ENCODE measurements around the gene LARP1. TPM values are rescaled to one million over a fixed set of nuclear protein-coding genes. Genes with fewer than 3 reads are reported as not detected.

LARP1 gene
- 100 to 1,000 TPM; 341 to 343 TPM for total RNA-seq

DNA sequence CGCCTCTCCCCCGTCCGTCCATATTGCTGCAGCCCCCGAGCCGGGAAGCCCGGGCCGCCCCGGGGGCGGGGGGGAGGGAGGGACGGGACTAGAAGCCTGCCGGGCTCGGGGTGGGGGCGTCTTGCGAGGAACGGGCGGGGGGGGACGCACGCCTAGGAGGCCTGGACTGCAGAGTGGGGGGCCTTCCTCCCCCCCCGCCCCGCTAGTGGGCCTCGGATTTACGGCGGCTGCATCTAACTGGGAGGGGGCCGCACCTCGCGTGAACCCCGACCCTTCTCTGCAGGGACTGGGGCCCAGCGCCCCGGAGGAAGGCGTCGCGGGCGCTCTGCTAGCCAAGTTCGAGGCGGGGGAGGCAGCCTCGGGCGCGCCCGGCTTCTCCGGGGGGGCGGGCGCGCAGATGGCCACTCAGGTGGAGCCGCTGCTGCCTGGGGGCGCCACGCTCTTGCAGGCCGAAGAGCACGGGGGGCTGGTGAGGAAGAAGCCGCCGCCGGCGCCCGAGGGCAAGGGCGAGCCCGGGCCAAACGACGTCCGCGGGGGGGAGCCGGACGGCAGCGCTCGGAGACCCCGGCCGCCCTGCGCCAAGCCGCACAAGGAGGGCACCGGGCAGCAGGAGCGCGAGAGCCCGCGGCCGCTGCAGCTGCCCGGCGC, at the start of gene LARP1:
TSS of gene LARP1 (plus strand) at position 17 of the 648 bp plus-strand sequence. CDS start at position 398, 381 bp downstream.
- ChIA-PET CTCF (no interaction called here), POLR2A (interaction anchor here (0.5 kb wide), 1 partner anchor 77 kb away, joined by 3 read pairs; no protein-coding TSS in a partner anchor)

DNA sequence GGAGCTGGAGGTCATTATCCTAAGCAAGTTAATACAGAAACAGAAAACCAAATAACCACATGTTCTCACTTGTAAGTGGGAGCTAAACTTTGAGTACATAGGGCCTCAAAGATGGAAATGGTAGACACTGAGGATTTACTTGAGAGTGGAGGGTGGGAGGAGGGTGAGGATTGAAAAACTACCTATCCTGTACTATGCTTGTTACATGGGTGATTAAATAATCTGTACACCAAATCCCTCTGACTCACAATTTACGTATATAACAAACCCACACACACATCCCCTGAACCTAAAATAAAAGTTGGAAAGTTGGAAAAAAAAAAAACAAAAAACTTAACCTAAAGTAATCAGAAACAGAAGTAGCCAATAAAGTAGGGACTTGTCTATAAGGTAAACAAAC, 48.8 kb upstream of the LARP1 start:
- POLR2A ChIA-PET = no interaction called here
- CTCF ChIA-PET = interaction anchor here (0.7 kb wide), 1 partner anchor 875 kb away, joined by 3 read pairs; no protein-coding TSS in a partner anchor

DNA sequence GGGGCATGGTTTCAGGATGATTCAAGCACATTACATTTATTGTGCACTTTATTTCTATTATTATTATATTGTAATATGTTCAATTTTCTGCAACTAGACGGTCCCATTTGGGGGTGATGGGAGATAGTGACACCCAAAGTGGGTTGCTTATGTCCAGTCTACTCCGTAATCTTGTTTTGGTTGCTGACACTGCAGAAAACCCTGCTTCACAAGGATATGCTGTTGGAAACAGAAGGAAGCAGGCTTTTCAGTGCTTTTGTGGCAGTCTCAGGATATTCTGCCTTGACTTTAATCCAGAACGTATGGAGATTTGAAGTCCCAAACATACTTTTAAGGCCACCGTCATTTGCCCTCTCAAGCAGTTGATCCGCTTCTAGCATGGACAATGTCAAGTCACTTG, 47.5 kb upstream of the LARP1 start:
- CTCF ChIA-PET = no interaction called here
- POLR2A ChIA-PET = no interaction called here

DNA sequence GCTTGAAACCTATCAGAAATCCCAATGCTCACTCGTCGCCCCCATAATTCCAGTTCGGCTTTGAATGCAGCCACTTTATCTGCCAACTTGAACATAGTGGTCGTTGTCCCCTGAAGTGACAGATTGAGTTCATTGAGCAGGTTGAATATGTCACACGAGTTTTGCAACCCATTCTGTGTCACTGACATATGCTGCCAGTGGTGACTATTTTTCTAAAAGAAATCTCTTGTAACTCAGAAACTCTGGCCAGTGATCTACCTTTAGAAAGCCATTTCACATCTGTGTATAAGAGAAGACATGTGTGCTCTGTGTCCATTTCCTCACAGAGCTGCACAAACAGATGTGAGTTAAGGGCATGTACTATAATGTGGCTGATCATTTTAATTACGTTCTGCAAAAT, 47.0 kb upstream of the LARP1 start:
- ChIA-PET POLR2A (no interaction called here), CTCF (no interaction called here)

DNA sequence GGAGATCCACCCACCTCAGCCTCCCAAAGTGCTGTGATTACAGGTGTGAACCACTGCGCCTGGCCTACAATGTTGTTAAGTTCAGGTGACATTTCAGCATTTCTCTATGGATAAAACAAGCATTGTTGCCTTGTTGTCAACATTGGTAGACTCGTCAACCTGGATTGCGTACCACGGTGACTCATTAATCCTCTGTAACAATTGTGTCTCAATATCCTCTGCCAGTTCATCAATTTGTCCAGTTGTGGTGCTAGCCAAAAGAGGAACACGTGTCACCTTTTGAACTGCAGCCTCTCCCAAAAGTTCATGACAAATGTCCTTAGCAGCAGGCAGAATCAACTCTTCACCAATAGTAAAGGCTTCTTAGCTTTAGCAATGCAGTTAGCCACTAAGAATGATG, 46.3 kb upstream of the LARP1 start:
- ChIA-PET POLR2A (no interaction called here), CTCF (no interaction called here)

DNA sequence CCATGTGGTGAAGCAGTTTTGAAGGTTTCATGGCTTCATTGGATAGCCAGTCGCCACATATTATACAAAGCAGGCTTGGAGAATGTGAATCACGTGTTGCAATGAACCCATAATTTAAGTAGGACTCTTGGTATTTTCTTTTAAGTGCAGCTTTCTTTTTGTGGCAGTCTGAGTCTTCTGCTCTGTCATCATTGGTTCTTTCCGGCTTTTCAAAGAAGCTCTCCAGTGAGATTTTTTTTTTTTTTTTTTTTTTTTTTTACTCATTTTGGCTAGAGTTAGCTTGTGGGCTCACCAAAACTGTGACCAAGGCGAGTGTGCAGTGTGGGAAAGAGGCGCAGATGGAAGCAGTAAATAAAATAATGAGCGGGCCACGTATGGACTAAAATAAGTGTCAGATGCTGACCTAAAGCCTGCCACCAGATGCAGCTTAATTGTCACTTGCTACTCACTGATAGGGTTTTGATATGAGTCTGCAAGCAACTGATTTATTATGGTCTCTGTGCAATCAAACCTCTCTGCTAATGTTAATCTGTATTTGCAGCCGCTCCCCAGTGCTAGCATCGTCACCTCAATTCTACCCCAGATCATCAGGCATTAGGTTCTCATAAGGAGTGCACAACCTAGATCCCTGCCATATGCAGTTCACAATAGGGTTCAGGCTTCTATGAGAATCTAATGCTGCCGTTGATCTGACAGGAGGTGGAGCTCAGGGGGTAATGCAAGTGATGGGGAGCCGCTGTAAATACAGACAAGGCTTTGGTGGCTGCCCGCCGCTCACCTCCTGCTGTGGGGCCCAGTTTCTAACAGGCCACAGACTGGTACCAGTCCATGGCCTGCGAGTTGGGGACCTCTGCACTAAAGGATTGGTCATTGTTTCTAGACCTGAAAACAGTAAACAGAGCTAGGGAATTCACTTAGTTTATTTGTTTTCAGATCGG, 45.5 kb upstream of the LARP1 start:
- ChIA-PET CTCF (no interaction called here), POLR2A (no interaction called here)

DNA sequence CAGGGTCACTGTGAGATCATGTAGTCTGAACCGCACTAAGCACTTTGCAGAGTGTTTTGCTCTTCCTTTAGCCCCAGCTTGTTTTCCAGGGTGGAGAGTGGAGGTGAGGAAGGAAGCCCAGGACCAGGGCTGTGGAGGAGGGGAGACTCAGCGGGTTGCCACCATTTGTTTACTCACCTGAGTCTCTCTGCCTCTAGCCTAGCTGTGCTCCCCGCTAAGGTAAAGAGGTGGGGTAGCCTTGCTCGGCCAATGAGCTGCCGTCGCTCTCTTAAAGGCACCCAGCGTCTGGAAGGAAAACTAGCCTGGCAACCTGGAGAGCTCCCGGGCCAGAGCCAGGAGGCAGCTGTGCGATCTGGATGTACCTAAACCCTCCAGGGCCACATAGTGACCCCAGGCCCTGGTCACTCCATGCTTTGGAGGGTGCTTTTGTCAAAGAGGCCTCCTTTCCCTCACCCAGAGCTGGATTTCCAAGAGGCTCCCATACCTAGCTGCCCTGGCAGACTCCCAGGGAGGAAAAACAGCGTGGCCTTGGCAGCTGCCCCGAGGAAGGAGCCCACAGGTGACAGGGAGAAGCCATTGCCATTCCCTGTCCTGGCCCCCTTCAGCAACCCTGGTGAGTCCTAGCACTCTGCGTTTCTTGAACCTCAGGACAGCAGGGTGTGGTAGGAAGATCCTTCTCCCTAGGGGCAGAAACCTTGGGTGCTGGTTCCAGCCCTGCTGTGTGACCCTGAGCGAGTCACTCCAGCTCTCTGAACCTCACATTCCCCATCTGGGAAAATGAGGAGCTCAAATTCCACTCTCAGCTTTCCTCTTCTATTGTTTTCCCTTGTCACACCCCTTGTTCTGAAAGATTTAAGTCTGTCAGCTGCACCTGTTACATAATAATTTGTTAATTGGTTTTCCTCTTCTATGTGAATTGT, 42.4 kb upstream of the LARP1 start:
- ChIA-PET POLR2A (no interaction called here), CTCF (interaction anchor here (0.6 kb wide), 1 partner anchor 52 kb away, joined by 3 read pairs; no protein-coding TSS in a partner anchor)

DNA sequence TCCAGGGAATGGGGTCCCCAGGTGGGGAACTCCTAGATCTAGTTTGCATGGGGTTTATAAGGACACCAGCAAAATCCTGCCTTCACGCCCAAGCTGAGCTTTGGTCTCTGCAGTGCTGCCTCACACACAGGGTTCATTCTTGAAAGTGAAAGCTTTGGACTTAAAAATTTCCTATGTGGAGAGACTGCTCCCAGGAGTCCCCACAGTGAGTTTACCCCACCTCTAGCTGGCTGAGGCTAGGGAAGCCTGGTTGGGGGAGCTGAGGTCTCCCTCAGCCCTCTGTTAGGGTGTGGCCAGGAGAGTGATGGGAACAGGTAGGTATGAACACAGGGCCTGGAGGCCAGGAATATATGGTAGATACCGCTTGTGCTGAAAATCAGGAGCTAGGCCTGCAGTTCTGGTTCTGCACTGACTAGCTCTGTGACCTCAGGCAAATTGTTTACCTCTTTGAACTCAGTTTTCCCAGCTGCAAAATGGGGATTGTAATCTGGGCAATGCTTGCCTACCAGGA, 41.5 kb upstream of the LARP1 start:
- POLR2A ChIA-PET = no interaction called here
- CTCF ChIA-PET = no interaction called here

DNA sequence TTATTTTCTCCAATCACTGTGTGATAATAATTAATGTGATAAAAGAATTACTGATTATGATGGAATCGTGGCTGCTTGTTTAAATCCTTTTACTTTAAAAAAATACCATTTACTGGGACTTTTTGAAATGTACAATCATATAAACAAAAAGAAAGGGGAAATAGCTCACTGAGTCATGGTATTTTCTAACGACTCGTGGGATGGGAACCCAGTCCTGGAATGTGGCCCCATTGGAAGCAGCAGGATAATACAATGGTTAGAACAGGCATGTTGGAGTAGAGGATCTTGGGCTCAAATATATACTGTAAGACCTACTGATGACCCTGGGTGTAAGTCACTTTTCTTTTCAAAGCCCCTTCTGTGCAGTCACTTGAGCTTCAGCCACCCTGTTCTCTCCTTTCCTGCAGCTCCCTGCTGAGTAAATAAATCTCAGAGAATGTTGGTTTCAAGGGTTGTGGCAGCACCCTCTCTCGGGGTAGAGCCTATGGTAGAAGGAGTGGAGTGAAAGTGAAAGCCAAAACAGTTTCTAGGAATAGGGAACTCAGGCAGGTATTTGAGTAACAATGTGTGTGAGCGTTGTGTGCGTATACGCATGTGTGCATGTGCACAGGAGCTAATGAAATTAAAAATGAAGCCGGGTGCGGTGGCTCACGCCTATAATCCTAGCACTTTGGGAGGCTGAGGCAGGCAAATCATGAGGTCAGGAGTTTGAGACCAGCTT, 40.8 kb upstream of the LARP1 start:
- POLR2A ChIA-PET = no interaction called here
- CTCF ChIA-PET = no interaction called here

DNA sequence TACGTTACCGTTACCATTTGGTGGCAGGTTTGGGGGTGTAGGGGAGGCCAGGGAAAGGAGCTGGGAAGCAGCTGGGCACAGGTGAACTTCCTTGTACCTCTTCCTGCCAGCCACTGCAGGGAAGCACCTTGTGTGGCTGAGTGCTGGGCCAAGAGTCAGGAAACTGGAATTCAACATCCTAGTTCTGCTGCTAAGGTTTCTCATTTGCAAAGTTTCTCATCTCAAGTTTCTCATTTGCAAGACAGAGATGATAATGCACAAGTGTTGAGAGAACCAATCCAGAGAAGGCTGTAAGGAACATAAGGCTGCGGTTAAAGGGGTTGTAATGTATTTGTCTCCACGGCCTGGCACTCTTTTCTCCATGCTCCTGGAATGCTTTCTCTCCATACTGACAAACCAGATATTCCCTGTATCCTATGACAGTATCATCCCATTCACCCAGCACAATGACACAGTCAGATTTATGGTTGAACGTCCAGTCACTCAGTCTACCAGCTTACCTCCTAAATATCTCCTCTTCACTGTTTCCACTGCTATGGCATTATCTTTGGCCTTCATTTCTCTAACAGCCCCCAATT, 33.6 kb upstream of the LARP1 start:
- CTCF ChIA-PET = no interaction called here
- POLR2A ChIA-PET = no interaction called here

DNA sequence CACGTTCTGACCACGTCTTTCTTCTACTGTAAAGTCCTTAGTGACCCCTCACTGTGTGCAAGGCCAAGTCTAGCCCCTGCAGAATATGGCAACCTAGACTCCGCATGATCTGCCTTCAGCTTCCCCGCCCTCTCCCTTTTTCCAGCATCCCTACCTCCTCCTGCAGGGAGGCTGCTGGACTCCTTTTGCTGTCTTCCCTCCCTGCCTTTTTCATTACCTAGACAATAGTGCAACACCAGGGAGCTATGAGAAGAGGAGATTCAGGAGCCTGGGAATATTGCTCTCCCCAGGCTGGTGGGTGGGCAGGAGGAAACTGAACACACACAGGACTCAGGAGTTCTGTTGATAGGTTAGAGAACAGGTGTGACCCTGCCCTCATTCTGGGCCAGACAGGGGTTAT, 33.1 kb upstream of the LARP1 start:
- ChIA-PET CTCF (no interaction called here), POLR2A (no interaction called here)

DNA sequence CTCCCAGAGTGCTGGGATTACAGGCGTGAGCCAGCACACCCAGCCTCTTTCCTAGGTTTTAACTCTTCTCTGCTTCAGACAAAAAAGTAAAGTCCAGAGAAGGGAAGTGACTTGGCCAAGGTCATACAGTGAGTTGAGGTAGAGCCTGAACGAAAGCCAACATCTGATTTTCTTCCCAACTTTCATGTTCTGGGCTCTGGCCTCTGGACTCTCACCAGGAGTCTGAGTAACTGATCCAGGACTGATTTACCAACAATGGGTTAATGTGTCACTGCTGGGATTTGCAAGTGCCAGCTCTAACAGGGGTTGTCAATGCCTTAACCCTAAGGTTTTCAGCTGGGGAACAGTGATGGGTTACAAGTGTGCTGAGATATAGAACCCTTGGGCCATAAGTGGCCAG, 32.2 kb upstream of the LARP1 start:
- POLR2A ChIA-PET = no interaction called here
- CTCF ChIA-PET = interaction anchor here (0.6 to 0.7 kb wide), 2 partner anchors 544 to 770 kb away, joined by 4 to 5 read pairs; no protein-coding TSS in a partner anchor

DNA sequence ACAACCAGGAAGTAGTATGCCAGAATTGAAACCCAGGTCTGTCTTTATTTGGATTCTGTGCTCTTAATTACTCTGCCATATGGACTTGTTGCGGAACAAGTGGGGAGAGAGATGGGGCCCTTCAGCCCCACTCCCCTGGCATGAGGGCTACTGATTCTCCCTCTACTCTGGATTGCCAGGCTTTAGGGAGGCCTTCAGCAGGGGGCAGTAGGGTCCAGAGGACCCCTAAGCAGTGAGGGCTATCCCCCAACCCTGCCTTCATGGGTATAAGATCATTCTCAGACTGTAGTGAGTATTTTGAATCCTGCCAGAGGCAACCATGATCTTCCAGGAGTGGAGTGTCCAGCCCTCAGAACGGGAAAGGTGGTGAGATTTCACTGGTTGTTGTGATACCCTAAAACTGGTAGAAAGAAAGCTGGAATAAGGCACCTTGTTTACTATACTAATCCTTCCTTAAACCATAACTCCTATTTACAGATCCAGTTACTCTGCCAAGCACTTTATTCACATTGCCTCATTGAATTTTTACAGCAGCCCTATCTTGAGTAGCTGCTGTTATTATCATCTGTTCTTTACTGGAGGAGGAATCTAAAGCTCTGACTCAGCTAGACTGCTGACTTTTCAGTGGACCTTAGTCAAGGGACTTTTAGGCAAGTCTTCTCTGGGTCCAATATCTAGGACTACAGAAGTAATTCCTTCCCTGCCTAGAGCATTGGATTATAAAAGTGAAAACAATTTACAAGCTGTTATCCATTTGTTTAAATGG, 31.3 kb upstream of the LARP1 start:
- CTCF ChIA-PET = interaction anchor here (0.6 kb wide), 1 partner anchor 545 kb away, joined by 4 read pairs; no protein-coding TSS in a partner anchor
- POLR2A ChIA-PET = no interaction called here

DNA sequence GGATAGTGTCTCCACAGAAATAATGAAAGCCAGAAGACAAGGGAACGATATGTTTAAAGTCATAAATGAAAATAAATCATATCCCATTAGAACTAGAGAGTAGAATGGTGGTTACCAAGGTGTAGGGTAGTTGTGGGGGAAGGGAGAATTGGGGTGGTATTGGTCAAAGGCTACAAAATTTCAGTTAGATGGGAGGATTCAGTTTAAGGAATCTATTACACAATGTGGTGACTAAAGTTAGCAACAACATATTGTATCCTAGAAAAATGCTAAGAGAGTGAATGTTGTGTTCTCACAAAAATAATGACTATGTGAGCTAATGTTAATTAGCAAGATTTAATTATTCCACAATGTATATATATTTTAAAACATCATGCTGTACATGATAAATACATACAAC, 27.8 kb upstream of the LARP1 start:
- CTCF ChIA-PET = no interaction called here
- POLR2A ChIA-PET = no interaction called here

DNA sequence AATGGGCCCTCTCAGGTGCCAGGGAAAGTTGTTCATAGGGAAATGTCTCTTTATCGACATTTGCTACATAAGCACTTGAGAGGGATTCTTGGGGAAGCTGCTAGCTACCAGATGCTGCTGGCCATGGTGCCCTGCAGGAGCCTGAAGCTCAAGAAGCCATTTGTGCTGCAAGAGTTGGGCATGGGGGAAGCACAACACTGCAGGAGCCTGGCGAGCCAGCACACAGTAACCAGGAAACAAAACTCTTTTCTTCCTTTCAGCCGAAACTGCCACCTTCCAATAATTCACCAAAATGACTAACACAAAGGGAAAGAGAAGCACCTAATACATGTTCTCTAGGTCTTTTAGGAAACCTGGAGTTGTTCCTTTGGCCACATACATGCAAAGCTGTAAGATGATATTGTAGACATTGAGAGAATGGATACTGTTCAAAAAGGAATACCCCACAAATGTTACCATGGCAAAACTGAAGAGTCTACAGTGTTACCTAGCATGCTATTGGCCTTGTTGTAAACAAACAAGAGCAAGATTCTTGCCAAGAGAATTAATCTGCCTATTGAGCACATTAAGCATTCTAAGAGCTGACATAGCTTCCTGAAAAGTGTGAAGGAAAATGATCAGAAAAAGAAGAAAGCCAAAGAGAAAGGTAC, 26.1 kb upstream of the LARP1 start:
- CTCF ChIA-PET = no interaction called here
- POLR2A ChIA-PET = no interaction called here

DNA sequence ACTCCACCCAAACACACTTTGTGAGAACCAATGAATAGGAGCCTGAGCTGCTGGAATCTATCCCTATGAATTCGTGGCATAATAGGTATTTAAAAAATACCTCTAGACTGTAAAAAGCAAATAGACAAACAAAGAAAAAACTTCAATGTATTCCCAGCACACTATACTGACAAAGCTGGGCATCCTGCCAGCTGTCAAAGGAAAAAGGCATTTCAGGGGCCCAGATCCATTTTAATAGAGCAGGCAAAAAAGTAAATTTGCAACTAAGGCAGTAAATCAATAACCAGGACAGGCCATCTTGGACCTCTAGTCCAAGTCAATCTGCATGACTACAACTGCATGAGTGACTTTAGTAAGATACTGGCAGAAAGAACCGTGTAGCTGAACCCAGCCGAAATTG, 25.6 kb upstream of the LARP1 start:
- ChIA-PET POLR2A (no interaction called here), CTCF (no interaction called here)

DNA sequence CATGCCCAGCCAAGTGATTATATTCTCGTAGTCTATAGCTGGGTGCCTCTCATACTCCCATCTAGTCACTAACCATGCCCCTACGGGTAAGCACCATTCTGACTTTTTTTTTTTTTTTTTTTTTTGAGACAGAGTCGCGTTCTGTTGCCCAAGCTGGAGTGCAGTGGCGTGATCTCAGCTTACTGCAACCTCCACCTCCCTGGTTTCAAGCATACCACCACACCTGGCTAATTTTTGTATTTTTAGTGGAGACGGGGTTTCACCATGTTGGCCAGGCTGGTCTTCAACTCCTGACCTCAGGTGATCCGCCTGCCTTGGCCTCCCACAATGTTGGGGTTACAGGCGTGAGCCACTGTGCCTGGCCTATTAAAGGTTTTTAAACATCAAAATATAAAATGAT, 24.4 kb upstream of the LARP1 start:
- CTCF ChIA-PET = interaction anchor here (0.7 kb wide), 1 partner anchor 445 kb away, joined by 3 read pairs; no protein-coding TSS in a partner anchor
- POLR2A ChIA-PET = interaction anchor here (0.5 kb wide), 1 partner anchor 656 kb away, joined by 5 read pairs; no protein-coding TSS in a partner anchor

DNA sequence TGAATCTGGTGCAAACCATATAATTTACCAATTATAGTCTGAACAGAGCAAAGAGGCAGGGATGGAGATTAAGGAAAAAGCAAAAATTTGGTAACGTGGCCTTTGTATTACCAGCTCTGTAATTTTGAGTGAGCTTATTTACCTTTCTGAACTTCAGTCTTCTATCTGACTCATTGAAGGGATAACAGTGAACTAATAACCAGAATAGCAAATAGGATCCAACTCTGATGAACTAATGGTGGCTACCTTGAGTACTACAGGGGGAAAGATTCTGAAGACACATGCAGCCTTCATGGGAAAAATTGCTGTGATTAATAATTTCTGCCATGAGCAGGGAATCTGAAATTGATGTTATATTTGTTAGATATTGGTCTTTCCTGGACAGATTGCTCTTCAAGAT, 23.0 kb upstream of the LARP1 start:
- POLR2A ChIA-PET = no interaction called here
- CTCF ChIA-PET = no interaction called here

Data from activated CD8-positive, alpha-beta memory T cell treated with anti-CD3 and anti-CD28 coated beads for 36 hours (primary cell).